ENCODE data around the gene CT47C1. TPM values are rescaled to one million over a fixed set of nuclear protein-coding genes. Genes with fewer than 3 reads are reported as not detected.

Gene CT47C1
- total RNA-seq, 4 donors from 2014 or later = not detected

DNA sequence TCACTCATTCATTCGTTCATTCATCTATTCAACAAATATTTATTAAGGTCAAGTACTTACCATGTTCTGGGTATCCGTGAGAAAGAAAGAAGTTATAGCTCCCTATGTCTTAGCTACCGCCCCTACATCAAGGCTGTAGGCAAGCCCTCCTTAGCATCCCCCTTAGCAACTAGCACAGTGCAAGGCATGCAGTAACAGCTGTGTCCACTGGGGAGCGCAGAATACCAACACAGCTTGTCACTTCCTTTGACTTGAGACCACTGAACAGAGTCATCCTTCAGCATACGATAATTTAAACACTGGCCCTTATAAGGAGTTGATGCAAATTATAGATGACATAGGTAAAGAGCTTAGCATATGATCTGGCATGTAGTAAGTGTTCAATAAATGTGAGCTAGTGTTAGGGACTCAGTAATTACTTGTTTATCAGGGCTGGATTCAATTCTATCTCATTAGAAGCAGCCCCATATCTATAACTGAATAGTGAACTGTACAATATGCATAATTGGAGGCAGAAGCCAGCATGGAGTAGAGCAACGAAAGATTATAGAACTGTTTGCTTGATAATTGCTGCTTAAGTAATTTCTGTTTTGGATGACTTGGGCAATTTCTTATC lies 46.1 kb downstream of the CT47C1 start:
- H3K4me3 ChIP-seq (replicated peaks in 1 of 3) = no peak overlapping the region
- no peaks in the 10 kb centered on the region for H3K27me3 ChIP-seq
- intact Hi-C loops (cut with DNase I) = no loop called here
- no peaks in the 10 kb centered on the region for H3K9me3 ChIP-seq
- 18% methylated on average over 5 to 6 of the region's 6 CpGs for WGBS, 2 donors
- H3K36me3 ChIP-seq = no peaks in the 10 kb centered on the region
- H3K4me1 ChIP-seq = no peaks in the 10 kb centered on the region
- TF ChIP-seq POLR2A (IDR thresholded peaks at IDR 0.05) = no peak
- TF ChIP-seq, protein P1, sequence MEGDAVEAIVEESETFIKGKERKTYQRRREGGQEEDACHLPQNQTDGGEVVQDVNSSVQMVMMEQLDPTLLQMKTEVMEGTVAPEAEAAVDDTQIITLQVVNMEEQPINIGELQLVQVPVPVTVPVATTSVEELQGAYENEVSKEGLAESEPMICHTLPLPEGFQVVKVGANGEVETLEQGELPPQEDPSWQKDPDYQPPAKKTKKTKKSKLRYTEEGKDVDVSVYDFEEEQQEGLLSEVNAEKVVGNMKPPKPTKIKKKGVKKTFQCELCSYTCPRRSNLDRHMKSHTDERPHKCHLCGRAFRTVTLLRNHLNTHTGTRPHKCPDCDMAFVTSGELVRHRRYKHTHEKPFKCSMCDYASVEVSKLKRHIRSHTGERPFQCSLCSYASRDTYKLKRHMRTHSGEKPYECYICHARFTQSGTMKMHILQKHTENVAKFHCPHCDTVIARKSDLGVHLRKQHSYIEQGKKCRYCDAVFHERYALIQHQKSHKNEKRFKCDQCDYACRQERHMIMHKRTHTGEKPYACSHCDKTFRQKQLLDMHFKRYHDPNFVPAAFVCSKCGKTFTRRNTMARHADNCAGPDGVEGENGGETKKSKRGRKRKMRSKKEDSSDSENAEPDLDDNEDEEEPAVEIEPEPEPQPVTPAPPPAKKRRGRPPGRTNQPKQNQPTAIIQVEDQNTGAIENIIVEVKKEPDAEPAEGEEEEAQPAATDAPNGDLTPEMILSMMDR (IDR thresholded peaks at IDR 0.05) = peak; percentile 24 to 60 (median 36)
- no peak overlapping the region for H3K27ac ChIP-seq
- DNase-seq = peak; percentile 31 to 32

DNA sequence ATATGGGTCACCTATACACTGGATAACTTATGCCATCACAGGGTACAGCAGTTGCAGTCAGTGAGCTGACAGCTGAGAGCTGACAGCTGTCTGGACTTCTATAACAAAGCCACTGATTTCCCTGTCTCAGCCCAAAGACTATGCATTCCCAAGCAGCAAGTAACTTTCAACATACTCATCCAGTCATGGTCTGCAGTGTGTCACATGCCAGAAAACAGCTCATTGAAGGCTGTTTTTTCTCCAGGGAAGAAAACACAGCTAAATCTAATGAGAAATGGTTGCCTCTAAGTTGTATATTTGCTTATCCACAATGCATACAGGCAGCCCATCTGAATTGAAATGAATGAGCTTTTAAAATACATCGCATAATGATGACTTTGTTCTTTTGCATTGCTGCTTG lies 48.5 kb downstream of the CT47C1 start:
- intact Hi-C loops (cut with DNase I) = no loop called here
- H3K36me3 ChIP-seq = no peaks in the 10 kb centered on the region
- TF ChIP-seq, protein P1 (IDR thresholded peaks at IDR 0.05) = no peak
- TF ChIP-seq POLR2A (IDR thresholded peaks at IDR 0.05) = no peak
- H3K27ac ChIP-seq = no peak overlapping the region
- no peak overlapping the region for H3K4me3 ChIP-seq (replicated peaks in 1 of 3)
- WGBS, 2 donors = 97 to 100% methylated on average over 1 of the region's 1 CpG
- no peaks in the 10 kb centered on the region for H3K4me1 ChIP-seq
- DNase-seq = no peak
- no peaks in the 10 kb centered on the region for H3K9me3 ChIP-seq
- H3K27me3 ChIP-seq = no peaks in the 10 kb centered on the region

Other genes starting within 250 kb of the CT47C1 start
- 10 to 100 TPM in 2 of 4 donors, 1 to 10 TPM in 2; 1.2 to 40.9 (median 10.7) TPM for gene ZCCHC12, start 249.2 kb upstream of the CT47C1 start, total RNA-seq
- 100 to 1,000 TPM in 1 of 4 donors, 10 to 100 TPM in 3; 32.1 to 106 (median 51.9) TPM for gene LONRF3, start 98.4 kb upstream of the CT47C1 start, total RNA-seq
- under 1 TPM in 3 of 4 donors, not detected in 1; 0.08 to 0.94 (median 0.33) TPM for gene KIAA1210, start 54.8 kb downstream of the CT47C1 start, total RNA-seq
- gene PGRMC1, start 163.3 kb downstream of the CT47C1 start, total RNA-seq = 100 to 1,000 TPM; 136 to 177 (median 153) TPM